Endothelial cell of hepatic sinusoid (primary cell): Measurements from ENCODE around the gene SLC25A31.

Experiments used
- in situ Hi-C: cut with HindIII; loops from 2 replicates; pipeline ENCODE4 v1.10.0; 2017; ENCODE audit warnings: low sequenced_read_pairs

Gene SLC25A31

GRCh38 chr4:127776620-127777019 is 46.4 kb downstream of the SLC25A31 start:
- in situ Hi-C loops: no loop called here

- in situ Hi-C loops: no loop called here
These were observed 47.3 kb downstream of the SLC25A31 start for GRCh38 chr4:127777487-127777886.

DNA sequence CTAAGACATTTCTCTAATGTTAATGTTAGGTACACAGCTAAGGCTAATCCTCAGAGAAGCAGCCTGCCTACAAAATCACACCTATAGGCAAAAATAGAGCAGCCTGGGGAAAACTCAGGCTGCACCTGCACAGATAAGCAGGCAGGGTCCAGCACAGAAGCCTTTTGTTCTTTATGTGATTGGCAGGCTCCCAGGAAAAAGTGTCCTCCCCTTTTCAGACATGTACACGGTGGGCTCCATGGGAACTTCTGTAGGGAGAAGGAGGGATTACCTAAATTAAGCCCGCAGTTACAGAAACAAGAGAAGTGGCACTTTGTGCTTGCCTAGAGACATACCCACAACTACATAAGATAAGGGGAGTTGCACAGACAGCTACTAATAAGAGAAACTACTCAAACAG is 47.9 kb downstream of the SLC25A31 start:
- in situ Hi-C loops: no loop called here

GRCh38 chr4:127780598-127780997 is 50.4 kb downstream of the SLC25A31 start:
- in situ Hi-C loops: no loop called here

GRCh38 chr4:127781300-127782024 is 51.3 kb downstream of the SLC25A31 start:
- in situ Hi-C loops: no loop called here

DNA sequence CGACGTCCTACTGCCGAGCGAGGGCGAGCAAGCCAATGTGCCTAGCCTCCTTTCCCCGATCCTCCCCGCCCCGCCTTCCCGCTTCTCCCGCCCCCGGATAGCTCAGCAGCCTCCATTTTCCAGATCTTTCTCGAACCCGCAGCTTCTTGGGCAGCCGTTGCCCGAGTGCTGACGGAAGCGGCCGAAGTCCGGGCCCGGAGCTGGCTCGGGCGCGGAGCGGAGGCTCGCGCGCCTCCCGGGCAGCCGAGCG is 51.8 kb downstream of the SLC25A31 start:
- in situ Hi-C loops: no loop called here

- in situ Hi-C loops: no loop called here
These were observed 52.2 kb downstream of the SLC25A31 start, which contains the start of gene HSPA4L for GRCh38 chr4:127782275-127783025. HSPA4L (plus strand) TSS chr4:127782322; CDS start chr4:127782551, 229 bp downstream.

- in situ Hi-C loops: no loop called here
These were observed 53.0 kb downstream of the SLC25A31 start for GRCh38 chr4:127783026-127783769.

DNA sequence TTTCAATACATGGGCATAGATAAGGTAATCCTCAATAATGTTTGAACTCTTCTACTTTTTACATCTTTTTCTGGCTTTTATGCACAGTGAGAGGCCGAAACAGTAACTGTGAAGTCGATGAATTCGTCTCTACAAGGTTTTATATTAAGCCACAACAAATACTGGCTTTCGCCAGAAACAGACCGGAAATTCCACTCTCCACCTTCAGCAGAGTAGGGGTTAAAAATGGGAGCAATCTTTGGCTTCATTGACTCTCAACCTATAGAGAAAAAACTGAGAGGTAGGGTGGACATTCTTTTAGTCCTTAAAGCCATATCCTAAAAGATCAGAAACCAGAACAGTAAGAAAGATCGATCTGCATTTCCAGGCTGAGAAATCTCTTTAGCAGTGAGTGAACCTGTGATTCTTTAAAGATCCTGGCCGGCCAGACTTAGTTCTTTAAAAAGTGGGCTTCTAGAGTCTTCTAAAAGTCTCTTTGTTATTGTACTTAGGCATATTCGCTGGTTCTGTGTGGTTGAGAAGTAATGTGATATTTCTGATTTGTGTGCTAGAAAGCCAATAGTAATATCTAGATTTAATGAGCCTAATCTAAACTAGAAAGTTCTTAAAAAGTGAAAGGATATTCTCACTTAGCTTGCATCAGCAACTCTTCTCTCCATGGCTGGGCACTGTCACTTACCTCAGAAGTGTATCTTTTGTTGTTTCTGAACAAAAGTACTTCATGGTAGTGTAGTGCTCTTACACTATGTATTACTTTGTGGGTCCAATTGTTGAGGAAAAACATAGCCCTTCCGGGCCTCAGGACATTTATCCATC is 54.0 kb downstream of the SLC25A31 start:
- in situ Hi-C loops: no loop called here

DNA sequence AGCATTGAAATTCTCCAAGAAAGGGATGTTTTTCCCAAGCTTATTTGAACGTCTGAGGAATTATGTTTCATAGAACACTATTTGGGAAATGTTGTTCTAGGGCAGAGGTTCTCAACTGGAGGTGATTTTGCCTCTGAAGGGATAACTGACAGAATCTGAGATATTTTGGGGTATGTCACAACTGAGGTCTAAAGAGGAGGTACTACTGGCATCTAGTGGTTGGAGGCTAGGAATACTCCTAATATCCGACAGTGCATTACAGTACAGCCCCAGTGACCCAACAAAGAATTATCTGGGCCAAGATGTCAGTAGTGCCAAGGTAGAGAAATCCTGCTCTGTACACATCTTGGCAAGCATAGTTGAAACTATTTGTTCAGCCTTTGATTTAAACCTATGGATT is 58.3 kb downstream of the SLC25A31 start:
- in situ Hi-C loops: no loop called here

- in situ Hi-C loops: no loop called here
These were observed 61.2 kb downstream of the SLC25A31 start for GRCh38 chr4:127791391-127791790.

DNA sequence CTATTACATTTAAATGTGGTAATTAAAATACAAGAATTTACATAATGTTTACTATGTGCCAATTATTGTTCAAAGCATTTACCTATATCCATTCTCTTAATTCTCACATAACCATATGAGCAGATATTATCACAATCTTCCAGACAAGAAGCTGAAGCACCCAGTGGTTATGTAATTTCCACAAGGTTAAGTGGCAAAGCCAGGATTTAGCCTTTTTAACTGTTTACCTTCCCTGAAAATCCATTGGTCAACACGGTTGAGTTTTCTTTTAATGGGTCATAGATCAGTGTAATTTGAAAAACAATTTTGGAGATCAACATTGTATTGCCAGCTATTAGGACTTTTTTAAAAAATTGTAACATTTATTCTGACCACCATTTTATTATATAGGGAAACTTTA is 63.3 kb downstream of the SLC25A31 start:
- in situ Hi-C loops: no loop called here

DNA sequence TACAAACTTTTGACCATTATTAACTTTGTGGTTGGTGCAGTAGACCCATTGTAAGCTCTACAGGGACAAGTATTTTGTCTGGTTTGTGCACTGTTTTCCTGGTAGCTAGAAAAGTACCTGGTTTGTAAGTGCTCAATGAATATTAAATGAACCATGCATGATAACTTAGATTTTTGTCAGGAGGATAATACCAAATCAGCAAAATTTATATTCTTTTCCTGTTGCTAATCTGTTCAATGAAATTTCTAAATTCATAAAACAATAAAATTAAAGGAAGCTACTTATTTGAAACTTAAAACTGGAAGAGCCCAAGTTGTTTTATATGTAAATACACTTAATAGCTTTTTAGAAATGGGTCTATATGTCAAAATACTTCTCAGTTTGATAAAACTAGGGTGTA is 69.5 kb downstream of the SLC25A31 start:
- in situ Hi-C loops: no loop called here

DNA sequence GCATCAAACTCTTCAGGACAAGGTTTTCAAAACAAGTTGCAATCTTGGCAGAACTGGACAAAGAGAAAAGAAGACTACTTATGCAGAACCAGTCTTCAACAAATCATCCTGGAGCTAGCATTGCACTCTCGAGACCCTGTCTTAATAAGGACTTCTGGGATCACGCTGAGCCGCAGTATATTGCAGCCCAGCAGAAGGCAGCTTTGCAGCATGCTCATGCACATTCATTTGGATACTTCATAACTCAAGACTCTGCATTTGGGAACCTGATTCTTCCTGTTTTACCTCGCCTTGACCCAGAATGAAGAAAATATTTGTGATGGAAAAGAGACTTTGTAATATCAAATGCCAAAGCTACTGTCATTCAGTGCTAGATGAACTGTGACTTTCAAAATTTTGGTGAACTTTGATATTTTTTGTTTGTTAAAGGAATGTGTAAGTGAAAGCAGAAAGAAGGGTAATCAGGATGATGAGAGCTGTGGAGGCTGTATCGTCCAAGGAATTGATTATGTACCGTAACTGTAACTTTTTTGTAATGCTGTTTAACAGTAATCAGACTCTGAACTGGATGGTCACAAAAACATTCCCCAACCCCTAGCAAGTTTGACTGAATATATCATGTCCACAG is 79.1 kb downstream of the SLC25A31 start:
- in situ Hi-C loops: no loop called here

- in situ Hi-C loops: no loop called here
These were observed 80.4 kb downstream of the SLC25A31 start for GRCh38 chr4:127810551-127810950.

GRCh38 chr4:127822430-127822829 is 92.2 kb downstream of the SLC25A31 start:
- in situ Hi-C loops: no loop called here
